Sciatic nerve (tissue), 2 donors: ENCODE measurements around the gene SYNE2. TPM values are rescaled to one million over a fixed set of nuclear protein-coding genes. Genes with fewer than 3 reads are reported as not detected.
"Not testable (repeated sequence)": the region's sequence is repeated elsewhere in the genome, so short reads cannot be mapped to it uniquely, and the experiment has no call there.

Experiments used
- ATAC-seq: fragments of 200-7000 bp; cut with Tn5 transposase; one replicate; pipeline ENCODE4 v1.9.1; 2020; ENCODE audit warnings: mild to moderate bottlenecking, moderate library complexity
- DNase-seq: peaks from one replicate; pipeline ENCODE4 v3.0.0-alpha.2; 2020; ENCODE audit warnings: low spot score
- intact Hi-C: fragments of 100-400 bp; cut with DNase I; formaldehyde crosslinking; loops from one replicate; pipeline ENCODE4 v1.14.2; 2022
- total RNA-seq: library from RNA; stranded (reverse); fragmentation: NEBNext Ultra II Directional; extraction: Animal tissue kit (Norgen Biotek cat#: 25700); gene quantifications from one replicate; pipeline ENCODE4 v1.2.1, GENCODE V29; 2021
- donor health status: DM: no; HTN: no; CAD: no.
- donor health status: DM: no; HTN: no; CAD: no.

Gene SYNE2, protein sequence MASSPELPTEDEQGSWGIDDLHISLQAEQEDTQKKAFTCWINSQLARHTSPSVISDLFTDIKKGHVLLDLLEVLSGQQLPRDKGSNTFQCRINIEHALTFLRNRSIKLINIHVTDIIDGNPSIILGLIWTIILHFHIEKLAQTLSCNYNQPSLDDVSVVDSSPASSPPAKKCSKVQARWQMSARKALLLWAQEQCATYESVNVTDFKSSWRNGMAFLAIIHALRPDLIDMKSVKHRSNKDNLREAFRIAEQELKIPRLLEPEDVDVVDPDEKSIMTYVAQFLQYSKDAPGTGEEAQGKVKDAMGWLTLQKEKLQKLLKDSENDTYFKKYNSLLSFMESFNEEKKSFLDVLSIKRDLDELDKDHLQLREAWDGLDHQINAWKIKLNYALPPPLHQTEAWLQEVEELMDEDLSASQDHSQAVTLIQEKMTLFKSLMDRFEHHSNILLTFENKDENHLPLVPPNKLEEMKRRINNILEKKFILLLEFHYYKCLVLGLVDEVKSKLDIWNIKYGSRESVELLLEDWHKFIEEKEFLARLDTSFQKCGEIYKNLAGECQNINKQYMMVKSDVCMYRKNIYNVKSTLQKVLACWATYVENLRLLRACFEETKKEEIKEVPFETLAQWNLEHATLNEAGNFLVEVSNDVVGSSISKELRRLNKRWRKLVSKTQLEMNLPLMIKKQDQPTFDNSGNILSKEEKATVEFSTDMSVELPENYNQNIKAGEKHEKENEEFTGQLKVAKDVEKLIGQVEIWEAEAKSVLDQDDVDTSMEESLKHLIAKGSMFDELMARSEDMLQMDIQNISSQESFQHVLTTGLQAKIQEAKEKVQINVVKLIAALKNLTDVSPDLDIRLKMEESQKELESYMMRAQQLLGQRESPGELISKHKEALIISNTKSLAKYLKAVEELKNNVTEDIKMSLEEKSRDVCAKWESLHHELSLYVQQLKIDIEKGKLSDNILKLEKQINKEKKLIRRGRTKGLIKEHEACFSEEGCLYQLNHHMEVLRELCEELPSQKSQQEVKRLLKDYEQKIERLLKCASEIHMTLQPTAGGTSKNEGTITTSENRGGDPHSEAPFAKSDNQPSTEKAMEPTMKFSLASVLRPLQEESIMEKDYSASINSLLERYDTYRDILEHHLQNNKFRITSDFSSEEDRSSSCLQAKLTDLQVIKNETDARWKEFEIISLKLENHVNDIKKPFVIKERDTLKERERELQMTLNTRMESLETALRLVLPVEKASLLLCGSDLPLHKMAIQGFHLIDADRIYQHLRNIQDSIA (N-terminal part only)
- 172 TPM for total RNA-seq

GRCh38 chr14:63852817-63853731 lies at the start of gene SYNE2:
SYNE2 (plus strand) TSS chr14:63853004; CDS start chr14:63909149, 56,145 bp downstream.
- intact Hi-C loops: no loop called here
- ATAC-seq: peak; percentile 92

GRCh38 chr14:63803221-63803791 lies 49.5 kb upstream of the SYNE2 start:
- intact Hi-C loops: not testable (repeated sequence)

More at GRCh38 chr14:63852817-63853731, at the start of gene SYNE2:
- DNase-seq: peak; percentile 91

DNA sequence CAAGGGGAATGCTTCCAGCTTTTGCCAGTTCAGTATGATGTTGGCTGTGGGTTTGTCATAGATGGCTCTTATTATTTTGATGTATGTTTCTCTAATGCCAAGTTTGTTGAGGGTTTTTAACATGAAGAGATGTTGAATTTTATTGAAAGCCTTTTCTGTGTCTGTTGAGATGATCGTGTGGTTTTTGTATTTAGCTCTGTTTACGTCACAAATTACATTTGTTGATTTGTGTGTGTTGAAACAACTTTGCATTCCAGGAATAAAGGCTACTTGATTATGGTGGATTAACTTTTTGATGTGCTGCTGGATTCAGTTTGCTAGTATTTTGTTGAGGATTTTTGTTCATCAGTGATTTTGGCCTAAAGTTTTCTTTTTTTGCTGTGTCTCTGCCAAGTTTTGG lies 46.7 kb upstream of the SYNE2 start:
- DNase-seq, ATAC-seq, intact Hi-C loops: not testable (repeated sequence)

More at GRCh38 chr14:63803221-63803791, 49.5 kb upstream of the SYNE2 start:
- not testable (repeated sequence) for DNase-seq, ATAC-seq

GRCh38 chr14:63811692-63812091 lies 41.1 kb upstream of the SYNE2 start:
- ATAC-seq, intact Hi-C loops, DNase-seq: not testable (repeated sequence)

DNA sequence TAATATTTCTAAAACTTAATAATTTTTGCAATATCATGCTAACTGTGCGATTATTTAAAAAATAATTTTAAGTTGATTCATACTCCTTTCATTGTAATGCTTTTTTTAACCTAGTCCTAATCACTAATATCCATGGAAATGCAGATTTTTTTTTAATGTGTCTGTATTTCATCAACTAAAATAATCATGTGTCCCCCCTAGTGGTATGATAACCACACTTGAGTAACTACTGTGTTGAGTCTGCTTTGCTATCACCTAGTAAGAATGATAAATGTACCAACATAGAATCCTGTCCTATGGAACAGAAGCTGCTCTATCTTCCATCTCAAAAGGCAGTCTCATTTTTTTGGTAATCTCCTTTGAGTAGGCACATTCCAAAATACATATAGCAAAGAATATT lies 19.1 kb upstream of the SYNE2 start:
- no peak for ATAC-seq
- intact Hi-C loops: no loop called here
- no peak for DNase-seq

DNA sequence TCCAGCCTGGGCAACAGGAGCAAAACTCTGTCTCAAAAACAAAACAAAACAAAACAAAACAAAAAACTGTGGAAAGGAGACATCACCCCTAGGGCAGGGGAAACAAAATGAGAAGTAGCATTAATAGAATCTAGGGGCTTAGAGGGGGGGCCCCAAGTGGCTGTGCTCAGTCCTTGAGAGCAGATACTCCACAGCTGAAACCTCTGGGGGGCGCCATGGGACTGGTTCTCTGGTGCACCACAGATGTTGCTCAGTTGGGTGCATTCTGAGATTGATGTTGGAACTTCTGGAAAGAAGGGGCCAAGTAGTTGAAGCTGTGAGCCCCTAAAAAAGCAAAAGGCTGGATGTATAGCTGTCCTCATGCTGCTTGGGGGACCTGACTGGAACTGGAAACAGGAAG lies 11.8 kb upstream of the SYNE2 start:
- intact Hi-C loops: no loop called here
- DNase-seq (no peak), ATAC-seq (no peak)

GRCh38 chr14:63843796-63844195 lies 9.0 kb upstream of the SYNE2 start:
- ATAC-seq (no peak), DNase-seq (no peak)
- intact Hi-C loops: no loop called here

- intact Hi-C loops: no loop called here
- DNase-seq: no peak
- no peak for ATAC-seq
These were observed 3.9 kb upstream of the SYNE2 start for GRCh38 chr14:63848890-63849289.

DNA sequence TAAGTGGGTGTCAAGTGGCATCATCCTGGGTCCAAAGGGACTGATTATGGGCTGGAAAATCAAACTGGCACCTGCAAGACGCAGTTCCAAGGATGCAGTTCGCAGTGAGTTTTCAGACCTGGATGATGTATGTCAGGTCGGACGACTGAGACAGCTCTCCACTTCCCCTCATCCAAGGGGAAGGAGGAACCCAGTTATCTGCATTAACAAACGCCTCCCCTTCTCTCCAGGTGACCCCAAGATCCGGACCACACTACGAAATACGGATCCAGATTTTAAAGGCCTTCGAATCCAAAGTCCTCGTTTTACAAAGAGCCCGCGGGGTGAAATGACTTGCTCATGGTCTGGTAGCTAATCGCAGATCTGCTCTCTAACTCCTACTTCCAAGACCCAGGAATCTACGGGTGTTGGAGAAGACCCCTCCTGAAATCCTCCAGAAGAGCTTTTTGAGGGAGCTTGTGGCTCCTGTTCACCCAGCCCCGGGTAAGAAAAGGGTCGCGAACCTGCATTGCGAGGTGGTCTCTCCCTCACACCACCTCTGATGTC lies 460 bp upstream of the SYNE2 start:
- intact Hi-C loops: no loop called here

GRCh38 chr14:63853831-63854293 lies 1.1 kb downstream of the SYNE2 start:
- intact Hi-C loops: no loop called here
- peak; percentile 73 for DNase-seq
- ATAC-seq: peak; percentile 76

More for the DNA sequence above, 460 bp upstream of the SYNE2 start:
- DNase-seq (no peak), ATAC-seq (peak; percentile 14)

DNA sequence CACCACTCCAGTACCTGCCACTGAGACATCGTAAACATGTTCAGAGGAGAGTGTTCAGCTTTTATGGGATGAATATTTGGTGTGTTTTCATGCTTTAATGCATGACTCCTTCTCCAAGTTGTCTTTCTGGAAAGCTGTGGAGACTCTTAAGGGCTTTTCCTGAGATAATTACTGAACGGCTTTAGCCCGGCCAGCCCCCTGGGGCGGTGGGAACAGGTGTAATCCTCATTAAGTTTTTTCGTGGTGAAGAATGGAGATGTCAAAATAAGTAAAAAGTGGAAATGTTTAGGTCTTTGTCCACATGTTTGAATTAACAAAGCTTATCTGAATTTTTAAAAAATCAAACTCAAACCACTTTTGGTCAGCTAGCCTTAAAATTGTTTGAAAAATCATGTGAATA lies 1.5 kb downstream of the SYNE2 start:
- intact Hi-C loops: no loop called here
- no peak for ATAC-seq
- DNase-seq: no peak

GRCh38 chr14:63855281-63855680 lies 2.5 kb downstream of the SYNE2 start:
- ATAC-seq (no peak), DNase-seq (no peak)
- intact Hi-C loops: no loop called here

GRCh38 chr14:63857466-63858030 lies 4.7 kb downstream of the SYNE2 start:
- intact Hi-C loops: no loop called here

GRCh38 chr14:63860146-63860545 lies 7.3 kb downstream of the SYNE2 start:
- intact Hi-C loops: no loop called here
- DNase-seq: no peak
- no peak for ATAC-seq

More at GRCh38 chr14:63857466-63858030, 4.7 kb downstream of the SYNE2 start:
- ATAC-seq (no peak), DNase-seq (no peak)

- intact Hi-C loops: no loop called here
- ATAC-seq: no peak
- no peak for DNase-seq
These were observed 9.4 kb downstream of the SYNE2 start for GRCh38 chr14:63862163-63862562.

DNA sequence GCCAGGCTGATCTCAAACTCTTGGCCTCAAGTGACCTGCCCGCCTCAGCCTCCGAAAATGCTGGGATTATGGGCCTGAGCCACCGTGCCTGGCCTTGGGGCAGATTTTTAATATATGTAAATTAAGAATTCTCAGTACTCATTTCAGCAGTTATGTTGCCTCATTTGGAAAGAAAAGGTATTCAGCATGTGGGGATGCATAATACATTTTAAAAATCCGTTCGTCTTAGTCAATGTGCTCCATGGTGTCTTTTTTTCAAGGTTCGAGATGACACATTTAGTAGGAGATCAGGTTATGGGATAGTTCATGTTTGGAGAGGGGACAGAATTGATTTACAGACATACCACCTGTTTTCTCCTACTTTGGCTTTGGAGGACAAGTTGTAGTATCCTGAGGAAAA lies 10.2 kb downstream of the SYNE2 start:
- no peak for ATAC-seq
- intact Hi-C loops: no loop called here
- DNase-seq: no peak

DNA sequence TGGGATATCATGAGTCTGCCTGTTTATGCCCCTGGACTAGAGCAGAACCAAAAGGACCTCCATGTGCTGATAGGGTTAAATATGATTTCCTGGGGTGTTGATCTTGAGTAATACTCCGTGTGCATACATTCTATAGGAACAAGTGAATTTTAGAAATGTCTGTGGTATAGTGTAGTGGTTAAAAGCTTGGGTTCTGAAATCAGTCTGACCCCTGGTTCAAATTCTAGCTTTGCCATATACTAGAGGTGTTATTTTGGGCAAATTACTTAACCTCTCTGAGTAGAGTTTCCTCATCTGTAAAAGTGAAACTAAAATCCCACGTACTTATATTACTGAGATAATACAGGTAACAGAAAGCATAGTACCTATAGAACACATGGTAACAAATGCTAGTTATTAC lies 12.0 kb downstream of the SYNE2 start:
- ATAC-seq: peak; percentile 23
- intact Hi-C loops, DNase-seq: not testable (repeated sequence)
